WTC11 (cell line): ENCODE data around the gene TCF3. TPM values are rescaled to one million over a fixed set of nuclear protein-coding genes. Genes with fewer than 3 reads are reported as not detected.

Source experiments
- ATAC-seq: fragments of 200-7000 bp; cut with Tn5 transposase; 2 replicates; pipeline ENCODE4 v1.10.0; 2021; ENCODE audit warnings: mild to moderate bottlenecking, moderate library complexity
- CTCF ChIA-PET: fragments of 300-600 bp; sonication (Branson Sonifier 250); formaldehyde crosslinking; loops from one replicate; lab custom pipeline; 2021; ENCODE audit warnings: antibody characterized with exemption; lab: Charles Lee
- POLR2A ChIA-PET: fragments of 350-600 bp; sonication (Branson Sonifier 250); formaldehyde crosslinking; loops from one replicate; lab custom pipeline; 2021; ENCODE audit warnings: antibody characterized with exemption; lab: Charles Lee
- DNase-seq: peaks from one replicate; pipeline ENCODE4 v3.0.0; 2021; ENCODE audit warnings: low spot score
- H3K27ac Mint-ChIP-seq: 2 replicates; pipeline ENCODE4 v1.8.0; 2021; ENCODE audit warnings: mixed read lengths
- H3K27me3 Mint-ChIP-seq: 2 replicates; pipeline ENCODE4 v1.8.0; 2021; ENCODE audit warnings: low read depth, mild to moderate bottlenecking, moderate library complexity, mixed read lengths
- H3K36me3 Mint-ChIP-seq: 2 replicates; pipeline ENCODE4 v1.8.0; 2021; ENCODE audit warnings: mixed read lengths
- H3K4me1 Mint-ChIP-seq: 2 replicates; pipeline ENCODE4 v1.8.0; 2022; ENCODE audit warnings: mixed read lengths
- H3K4me3 Mint-ChIP-seq: 2 replicates; pipeline ENCODE4 v1.8.0; 2021; ENCODE audit warnings: mild to moderate bottlenecking, moderate library complexity, mixed read lengths
- H3K9me3 Mint-ChIP-seq: 2 replicates; pipeline ENCODE4 v1.8.0; 2021; ENCODE audit warnings: mixed read lengths
- FOXJ3 ChIP-seq: sonication (generic); formaldehyde crosslinking; IDR thresholded peaks from 2 replicates; pipeline ENCODE4 v1.9.0; 2021; ENCODE audit warnings: missing genetic modification reagents, mild to moderate bottlenecking, borderline replicate concordance
- GABPB1 ChIP-seq: sonication (generic); formaldehyde crosslinking; IDR thresholded peaks from 2 replicates; pipeline ENCODE4 v1.8.1; 2023; ENCODE audit warnings: mild to moderate bottlenecking, missing genetic modification reagents
- GRHL2 ChIP-seq: fragments of 250-450 bp; sonication (Bioruptor Pico); IDR thresholded peaks from 2 replicates; pipeline ENCODE4 v1.8.0; 2022; ENCODE audit warnings: mild to moderate bottlenecking, moderate library complexity; ENCODE audit not compliant: insufficient replicate concordance, severe bottlenecking
- GTF2I ChIP-seq: fragments of 250-450 bp; sonication (Bioruptor Pico); conservative IDR thresholded peaks from 2 replicates; pipeline ENCODE4 v1.4.0; 2021; ENCODE audit warnings: mild to moderate bottlenecking
- HMGA2 ChIP-seq: fragments of 250-450 bp; sonication (Bioruptor Pico); IDR thresholded peaks from 2 replicates; pipeline ENCODE4 v1.4.0; 2021; ENCODE audit warnings: mild to moderate bottlenecking, moderate library complexity
- JAZF1 ChIP-seq: fragments of 250-450 bp; sonication (Bioruptor Pico); IDR thresholded peaks from 2 replicates; pipeline ENCODE4 v1.9.0; 2021; ENCODE audit warnings: moderate library complexity, mild to moderate bottlenecking, inconsistent platforms
- JUN ChIP-seq: sonication (generic); formaldehyde crosslinking; IDR thresholded peaks from 2 replicates; pipeline ENCODE4 v1.8.0; 2023; ENCODE audit warnings: mild to moderate bottlenecking, missing genetic modification reagents
- MXD4 ChIP-seq: fragments of 250-450 bp; sonication (Bioruptor Pico); IDR thresholded peaks from 2 replicates; pipeline ENCODE4 v1.8.0; 2021; ENCODE audit warnings: mild to moderate bottlenecking, moderate library complexity, borderline replicate concordance
- MYBL2 ChIP-seq: sonication (generic); formaldehyde crosslinking; IDR thresholded peaks from 2 replicates; pipeline ENCODE4 v1.8.1; 2023; ENCODE audit warnings: mild to moderate bottlenecking, moderate library complexity, missing genetic modification reagents
- NFYB ChIP-seq: sonication (generic); formaldehyde crosslinking; conservative IDR thresholded peaks from 2 replicates; pipeline ENCODE4 v1.8.0; 2022; ENCODE audit warnings: low read depth, missing genetic modification reagents
- NR2C2 ChIP-seq: sonication (generic); formaldehyde crosslinking; IDR thresholded peaks from 2 replicates; pipeline ENCODE4 v1.8.0; 2022; ENCODE audit warnings: mild to moderate bottlenecking, missing genetic modification reagents
- PRRX2 ChIP-seq: fragments of 250-450 bp; sonication (Bioruptor Pico); IDR thresholded peaks from 2 replicates; pipeline ENCODE4 v1.8.0; 2021; ENCODE audit warnings: mild to moderate bottlenecking
- RORB ChIP-seq: fragments of 250-450 bp; sonication (Bioruptor Pico); IDR thresholded peaks from 2 replicates; pipeline ENCODE4 v1.9.0; 2021; ENCODE audit warnings: mild to moderate bottlenecking
- TCF7 ChIP-seq: sonication (generic); formaldehyde crosslinking; IDR thresholded peaks from 2 replicates; pipeline ENCODE4 v1.8.0; 2022; ENCODE audit warnings: mild to moderate bottlenecking, low read depth, missing genetic modification reagents, moderate library complexity
- TEAD4 ChIP-seq: sonication (generic); formaldehyde crosslinking; IDR thresholded peaks from 2 replicates; pipeline ENCODE4 v1.8.0; 2022; ENCODE audit warnings: mild to moderate bottlenecking, missing genetic modification reagents
- ZNF138 ChIP-seq: sonication (generic); formaldehyde crosslinking; conservative IDR thresholded peaks from 2 replicates; pipeline ENCODE4 v1.8.1; 2022; ENCODE audit warnings: mild to moderate bottlenecking, moderate library complexity, missing genetic modification reagents
- ZNF671 ChIP-seq: fragments of 250-450 bp; sonication (Bioruptor Pico); IDR thresholded peaks from 2 replicates; pipeline ENCODE4 v1.8.0; 2021; ENCODE audit warnings: mild to moderate bottlenecking
- total RNA-seq: library from RNA; stranded (reverse); gene quantifications from 3 replicates; pipeline ENCODE4 v1.2.3, GENCODE V29; 2021
- TF ChIP-seq, protein P1 (sequence below): fragments of 200-600 bp; IDR thresholded peaks from 2 replicates; pipeline ENCODE4 v1.8.0; 2022; ENCODE audit warnings: antibody characterized with exemption
- TF ChIP-seq, protein P2 (sequence below): sonication (generic); formaldehyde crosslinking; IDR thresholded peaks from 2 replicates; pipeline ENCODE4 v1.8.1; 2023; ENCODE audit warnings: mild to moderate bottlenecking, missing genetic modification reagents
- TF ChIP-seq, protein P3 (sequence below): sonication (generic); formaldehyde crosslinking; IDR thresholded peaks from 2 replicates; pipeline ENCODE4 v1.8.1; 2022; ENCODE audit warnings: low read depth, mild to moderate bottlenecking, moderate library complexity, missing genetic modification reagents, borderline replicate concordance

TCF3 gene
- total RNA-seq, 1 experiment from 2014 or later, result 324 TPM

DNA sequence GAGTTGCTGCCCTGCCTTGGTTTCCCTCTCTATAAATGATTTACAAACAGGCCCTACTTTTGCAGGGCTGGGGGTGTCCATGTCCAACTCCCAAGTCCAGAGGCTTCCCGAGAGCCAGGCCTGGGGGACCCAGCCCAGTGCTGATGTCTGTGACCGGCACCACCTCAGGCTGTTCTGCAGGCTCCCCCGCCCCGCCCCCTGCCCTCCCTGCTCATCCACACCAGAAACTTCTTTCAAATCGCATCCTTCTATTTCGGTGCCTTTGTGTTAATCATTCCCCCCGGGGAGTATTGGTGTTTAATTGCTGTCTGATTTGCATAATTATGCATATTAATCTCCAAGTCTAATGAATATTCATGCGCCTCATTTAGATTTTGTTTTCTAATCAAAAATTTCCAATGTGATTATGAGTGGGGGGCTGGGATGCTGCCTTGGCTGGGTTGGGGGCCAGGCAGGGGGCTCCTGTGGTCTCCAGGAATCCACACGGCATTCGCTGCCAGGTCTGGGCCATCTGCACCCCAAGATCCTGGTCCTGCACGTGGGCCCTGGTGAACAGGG, 19.1 kb downstream of the TCF3 start (continued):
- no peak for TF ChIP-seq MXD4 (CRISPR knock-in tag)
- TF ChIP-seq GTF2I (CRISPR knock-in tag), result no peak
- TF ChIP-seq, all 79 proteins: peak for 0

DNA sequence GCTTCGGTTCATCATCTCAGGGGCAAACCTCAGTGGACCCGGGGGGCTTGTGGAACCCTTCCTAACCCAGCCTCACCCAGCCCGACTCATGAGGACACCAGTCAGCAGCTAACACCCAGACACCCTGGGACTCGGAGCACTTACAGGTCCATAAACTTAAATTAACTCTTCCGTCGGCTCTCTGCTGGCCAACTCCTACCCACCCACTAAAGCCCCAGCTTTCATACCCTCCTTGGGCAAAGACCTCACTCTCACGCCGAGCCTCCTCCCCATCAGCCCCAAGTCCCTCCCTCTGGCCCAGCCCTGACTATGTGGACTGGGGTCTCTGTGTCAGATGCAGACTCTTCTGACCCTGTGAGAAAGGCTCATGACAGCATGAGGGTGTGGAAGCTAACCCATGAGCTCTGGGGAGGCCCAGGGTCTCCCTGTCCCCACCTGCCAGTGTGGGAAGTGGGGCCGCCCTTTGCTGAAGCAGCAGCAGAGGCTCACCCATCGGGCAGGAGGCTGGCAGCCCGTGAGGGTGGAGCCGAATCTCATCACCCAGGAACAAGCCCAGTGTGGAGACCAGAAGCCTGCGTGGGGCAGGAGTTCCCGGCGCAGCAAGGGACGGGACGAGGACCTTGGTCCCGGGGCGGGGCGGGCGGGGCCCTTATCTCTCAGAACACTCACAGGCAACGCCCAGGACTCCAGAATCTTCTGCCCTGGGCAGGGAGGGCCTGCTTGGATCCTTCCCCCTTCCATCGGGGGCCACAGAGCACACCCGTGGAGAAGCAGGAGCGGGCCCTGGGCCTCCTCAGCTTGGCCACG, 19.8 kb downstream of the TCF3 start:
- H3K27me3 Mint-ChIP-seq, result no peaks in the 10 kb centered on the region
- ATAC-seq (no peak), DNase-seq (no peak)
- TF ChIP-seq NFYB (CRISPR knock-in tag) (no peak), MYBL2 (CRISPR knock-in tag) (no peak), JUN (no peak), HMGA2 (CRISPR knock-in tag) (no peak), ZNF671 (CRISPR knock-in tag) (no peak), NR2C2 (no peak), ZNF138 (CRISPR knock-in tag) (no peak), JAZF1 (no peak), RORB (no peak), FOXJ3 (CRISPR knock-in tag) (no peak), TEAD4 (CRISPR knock-in tag) (no peak), GABPB1 (CRISPR knock-in tag) (no peak), PRRX2 (CRISPR knock-in tag) (no peak), GRHL2 (CRISPR knock-in tag) (no peak), TCF7 (CRISPR knock-in tag) (no peak)
- TF ChIP-seq, protein P1, sequence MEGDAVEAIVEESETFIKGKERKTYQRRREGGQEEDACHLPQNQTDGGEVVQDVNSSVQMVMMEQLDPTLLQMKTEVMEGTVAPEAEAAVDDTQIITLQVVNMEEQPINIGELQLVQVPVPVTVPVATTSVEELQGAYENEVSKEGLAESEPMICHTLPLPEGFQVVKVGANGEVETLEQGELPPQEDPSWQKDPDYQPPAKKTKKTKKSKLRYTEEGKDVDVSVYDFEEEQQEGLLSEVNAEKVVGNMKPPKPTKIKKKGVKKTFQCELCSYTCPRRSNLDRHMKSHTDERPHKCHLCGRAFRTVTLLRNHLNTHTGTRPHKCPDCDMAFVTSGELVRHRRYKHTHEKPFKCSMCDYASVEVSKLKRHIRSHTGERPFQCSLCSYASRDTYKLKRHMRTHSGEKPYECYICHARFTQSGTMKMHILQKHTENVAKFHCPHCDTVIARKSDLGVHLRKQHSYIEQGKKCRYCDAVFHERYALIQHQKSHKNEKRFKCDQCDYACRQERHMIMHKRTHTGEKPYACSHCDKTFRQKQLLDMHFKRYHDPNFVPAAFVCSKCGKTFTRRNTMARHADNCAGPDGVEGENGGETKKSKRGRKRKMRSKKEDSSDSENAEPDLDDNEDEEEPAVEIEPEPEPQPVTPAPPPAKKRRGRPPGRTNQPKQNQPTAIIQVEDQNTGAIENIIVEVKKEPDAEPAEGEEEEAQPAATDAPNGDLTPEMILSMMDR, result no peak
- TF ChIP-seq, protein P2, sequence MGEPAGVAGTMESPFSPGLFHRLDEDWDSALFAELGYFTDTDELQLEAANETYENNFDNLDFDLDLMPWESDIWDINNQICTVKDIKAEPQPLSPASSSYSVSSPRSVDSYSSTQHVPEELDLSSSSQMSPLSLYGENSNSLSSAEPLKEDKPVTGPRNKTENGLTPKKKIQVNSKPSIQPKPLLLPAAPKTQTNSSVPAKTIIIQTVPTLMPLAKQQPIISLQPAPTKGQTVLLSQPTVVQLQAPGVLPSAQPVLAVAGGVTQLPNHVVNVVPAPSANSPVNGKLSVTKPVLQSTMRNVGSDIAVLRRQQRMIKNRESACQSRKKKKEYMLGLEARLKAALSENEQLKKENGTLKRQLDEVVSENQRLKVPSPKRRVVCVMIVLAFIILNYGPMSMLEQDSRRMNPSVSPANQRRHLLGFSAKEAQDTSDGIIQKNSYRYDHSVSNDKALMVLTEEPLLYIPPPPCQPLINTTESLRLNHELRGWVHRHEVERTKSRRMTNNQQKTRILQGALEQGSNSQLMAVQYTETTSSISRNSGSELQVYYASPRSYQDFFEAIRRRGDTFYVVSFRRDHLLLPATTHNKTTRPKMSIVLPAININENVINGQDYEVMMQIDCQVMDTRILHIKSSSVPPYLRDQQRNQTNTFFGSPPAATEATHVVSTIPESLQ (CRISPR knock-in tag), result no peak
- TF ChIP-seq, protein P3, sequence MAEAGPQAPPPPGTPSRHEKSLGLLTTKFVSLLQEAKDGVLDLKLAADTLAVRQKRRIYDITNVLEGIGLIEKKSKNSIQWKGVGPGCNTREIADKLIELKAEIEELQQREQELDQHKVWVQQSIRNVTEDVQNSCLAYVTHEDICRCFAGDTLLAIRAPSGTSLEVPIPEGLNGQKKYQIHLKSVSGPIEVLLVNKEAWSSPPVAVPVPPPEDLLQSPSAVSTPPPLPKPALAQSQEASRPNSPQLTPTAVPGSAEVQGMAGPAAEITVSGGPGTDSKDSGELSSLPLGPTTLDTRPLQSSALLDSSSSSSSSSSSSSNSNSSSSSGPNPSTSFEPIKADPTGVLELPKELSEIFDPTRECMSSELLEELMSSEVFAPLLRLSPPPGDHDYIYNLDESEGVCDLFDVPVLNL (CRISPR knock-in tag), result no peak
- peaks cover 38% of the 10 kb centered on the region for H3K36me3 Mint-ChIP-seq
- no peak overlapping the region for H3K4me3 Mint-ChIP-seq
- H3K9me3 Mint-ChIP-seq, result no peaks in the 10 kb centered on the region
- POLR2A ChIA-PET, result no interaction called here
- H3K27ac Mint-ChIP-seq, result peak overlapping the region; percentile 65; the same call in 1 of the 2 replicates
- CTCF ChIA-PET, result interaction anchor here (1.0 kb wide), 1 partner anchor 205 kb away, joined by 3 read pairs; no protein-coding TSS in a partner anchor
- no peaks in the 10 kb centered on the region for H3K4me1 Mint-ChIP-seq
